ENCODE results near the gene DSCAM.

Gene DSCAM

DNA sequence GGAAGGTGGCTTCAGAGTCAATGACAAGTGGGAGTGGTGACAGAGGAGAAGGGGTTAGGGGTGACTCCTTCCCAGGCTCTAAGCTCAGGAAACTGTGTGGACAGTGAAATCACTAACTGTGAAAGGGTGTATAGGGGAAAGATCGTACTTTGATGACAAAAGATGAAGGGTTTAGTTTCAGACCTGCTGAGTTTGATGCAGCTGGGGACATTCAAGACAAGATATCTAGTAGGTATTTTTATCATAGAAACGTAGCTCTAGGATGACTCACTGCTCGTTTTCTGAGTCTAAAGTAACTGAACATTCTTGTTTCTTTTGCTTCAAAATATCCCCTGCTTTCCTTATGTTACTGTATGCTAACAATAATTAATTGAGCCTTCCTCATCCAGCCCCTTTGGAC lies 830.7 kb downstream of the DSCAM start:
- no peak for DNase-seq

DNA sequence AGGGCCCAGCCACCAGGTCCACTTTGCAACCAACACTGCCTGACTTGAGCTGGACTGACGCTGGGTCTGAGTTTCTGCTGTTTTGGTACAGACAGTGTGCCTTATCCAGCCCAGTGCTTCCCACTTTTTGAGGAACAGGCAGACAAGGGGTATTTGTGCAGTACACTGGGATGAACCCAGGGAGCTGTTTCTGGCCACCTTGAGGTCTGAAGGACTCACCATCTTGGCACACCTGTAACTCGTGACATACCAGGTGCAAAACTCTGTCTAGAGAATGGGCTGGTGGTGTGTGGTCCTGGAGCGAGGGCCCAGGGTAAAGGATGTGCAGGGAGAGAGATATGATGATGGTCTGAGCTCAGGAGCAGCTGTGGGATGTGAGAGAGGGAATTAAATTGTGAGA lies 831.1 kb downstream of the DSCAM start:
- DNase-seq: no peak

GRCh38 chr21:40014394-40014793 lies 832.6 kb downstream of the DSCAM start:
- DNase-seq: no peak

DNA sequence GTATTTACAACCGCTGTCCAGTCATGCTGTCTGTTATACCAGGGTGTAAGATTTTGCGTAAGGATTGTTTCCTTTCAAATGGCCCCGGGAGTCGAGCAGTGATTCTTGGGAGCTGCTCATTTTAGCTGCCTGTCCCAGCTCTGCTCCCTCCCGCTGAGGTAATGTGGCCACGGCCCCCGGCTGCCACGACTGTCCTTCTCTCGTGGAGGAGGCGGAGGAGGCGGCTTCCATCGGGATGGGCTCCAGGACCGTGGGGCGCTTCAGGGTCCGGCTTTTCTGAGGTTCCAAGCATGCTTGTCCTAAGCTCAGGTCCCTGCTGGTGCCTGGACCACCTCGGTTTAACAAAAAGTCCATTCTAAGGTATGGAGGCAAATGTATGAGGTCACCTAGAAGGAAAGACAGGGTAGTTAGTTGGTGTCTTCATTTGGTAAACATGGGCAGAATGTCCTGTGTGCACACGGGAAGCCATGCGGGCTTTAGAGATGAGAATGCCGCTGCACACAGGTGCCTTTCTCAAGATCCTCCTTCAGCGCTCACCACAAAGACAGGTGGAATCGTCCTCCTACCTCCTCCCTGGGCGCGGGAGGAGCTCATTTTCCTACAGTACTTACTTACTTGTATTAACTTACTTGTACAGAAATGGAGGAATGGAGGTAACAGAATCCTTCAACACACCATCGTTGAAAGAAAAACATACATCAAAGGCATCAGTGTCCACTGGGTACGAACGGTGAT lies 833.8 kb downstream of the DSCAM start:
- no peak for DNase-seq

DNA sequence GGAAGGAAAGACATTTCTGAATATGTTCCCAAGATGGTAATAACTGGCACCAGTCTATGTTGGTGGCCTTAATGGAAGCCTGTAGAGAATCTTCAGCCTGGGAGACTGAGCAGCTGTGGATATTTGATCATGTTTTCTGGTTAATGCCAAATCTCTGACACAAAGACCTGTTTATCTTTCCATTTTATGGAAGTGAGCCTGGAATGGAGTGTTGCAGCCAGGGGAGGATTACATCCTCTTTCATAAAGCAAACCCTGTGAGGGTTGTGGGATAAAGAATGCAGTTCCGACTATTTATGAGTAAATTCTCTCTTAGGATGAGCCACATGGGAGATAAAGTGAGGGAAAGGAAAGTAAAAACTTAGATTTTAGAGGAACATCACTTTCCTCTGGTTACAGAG lies 835.6 kb downstream of the DSCAM start:
- no peak for DNase-seq

- no peak for DNase-seq
These were observed 844.0 kb downstream of the DSCAM start for GRCh38 chr21:40002978-40003377.

- no peak for DNase-seq
These were observed 862.5 kb downstream of the DSCAM start for GRCh38 chr21:39984286-39984991.

- DNase-seq: no peak
These were observed 866.6 kb downstream of the DSCAM start for GRCh38 chr21:39980241-39980820.

GRCh38 chr21:39979321-39979720 lies 867.6 kb downstream of the DSCAM start:
- no peak for DNase-seq

GRCh38 chr21:39976800-39977199 lies 870.2 kb downstream of the DSCAM start:
- no peak for DNase-seq

- DNase-seq: no peak
These were observed 873.8 kb downstream of the DSCAM start for GRCh38 chr21:39972976-39973770.

- no peak for DNase-seq
These were observed 874.5 kb downstream of the DSCAM start for GRCh38 chr21:39972471-39972870.

- DNase-seq: no peak
These were observed 875.0 kb downstream of the DSCAM start for GRCh38 chr21:39971956-39972355.

DNA sequence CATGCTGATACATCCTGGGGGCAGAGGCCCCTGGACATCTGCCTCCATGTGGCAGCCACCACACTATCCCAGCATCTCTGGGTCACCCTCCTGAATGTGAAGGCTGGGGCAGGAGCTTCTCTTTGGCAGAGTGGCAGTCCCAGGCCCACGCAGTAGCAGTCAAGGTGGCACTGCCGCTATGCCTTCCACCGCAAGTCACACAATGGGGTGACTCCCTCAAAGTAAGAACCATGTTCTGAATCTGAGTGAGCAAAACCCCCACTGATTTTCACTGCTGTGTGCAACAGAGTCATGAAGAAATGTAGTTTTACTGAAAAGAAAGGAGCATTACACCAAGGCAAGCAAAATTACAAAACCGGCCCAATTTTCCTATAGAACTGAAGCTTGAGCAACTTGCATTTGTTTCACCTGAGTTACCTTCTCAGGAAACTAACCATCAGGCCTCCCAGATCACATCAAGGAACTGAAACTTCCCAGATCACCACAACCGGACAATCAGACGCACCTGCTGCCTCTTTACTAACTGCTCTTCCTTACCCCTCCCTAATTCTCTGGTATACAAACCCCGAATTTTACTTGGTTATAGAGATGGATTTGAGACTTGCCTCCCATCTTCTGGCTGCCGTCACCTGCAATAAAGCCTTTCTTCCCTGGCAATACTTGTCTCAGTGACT lies 877.1 kb downstream of the DSCAM start:
- DNase-seq: peak in 1 of 2 donors; percentile 12

DNA sequence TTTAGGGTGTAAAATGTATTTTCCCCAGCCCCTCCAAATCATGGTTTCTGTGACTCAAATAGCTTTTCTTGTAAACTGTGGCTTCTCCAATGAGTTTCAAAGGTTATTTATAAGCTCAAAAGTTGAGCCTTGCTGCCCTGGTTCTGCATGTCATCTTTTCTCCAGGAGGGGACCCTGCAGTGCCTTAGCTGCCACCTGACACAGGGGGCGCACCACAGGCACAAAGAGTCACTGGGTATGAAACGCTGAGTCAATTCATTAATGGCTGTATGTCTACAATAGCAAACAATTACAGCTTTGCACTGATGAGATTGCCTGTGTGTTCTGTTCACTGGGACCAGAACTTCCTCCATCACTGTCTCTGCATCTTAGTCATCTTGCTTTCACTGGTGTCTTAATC lies 878.9 kb downstream of the DSCAM start:
- no peak for DNase-seq

- no peak for DNase-seq
These were observed 880.2 kb downstream of the DSCAM start for GRCh38 chr21:39966786-39967185.

GRCh38 chr21:39965026-39965425 lies 881.9 kb downstream of the DSCAM start:
- DNase-seq: no peak

- DNase-seq: no peak
These were observed 885.7 kb downstream of the DSCAM start for GRCh38 chr21:39961251-39961650.
